Fibroblast of lung (primary cell): Measurements from ENCODE around the gene C9.

ENCODE experiments used
- EZH2 ChIP-seq: IDR thresholded peaks from 2 replicates; pipeline ENCODE4 v1.5.1; 2012; ENCODE audit warnings: low read length, control low read depth, mild to moderate bottlenecking; ENCODE audit errors: missing control alignments
- TF ChIP-seq, protein P1 (sequence below), 2 donors: IDR thresholded peaks in 1 of 2; conservative IDR thresholded peaks in 1 of 2; 1 replicate in 1 of 2; 2 replicates in 1 of 2; pipeline ENCODE4 v1.5.1; 2011 to 2012; ENCODE audit warnings: low read length in 2 of 2, control low read depth in 1 of 2, inconsistent platforms in 1 of 2, low read depth in 1 of 2, mild to moderate bottlenecking in 1 of 2

GRCh38 chr5:39340506-39340905, 23.8 kb downstream of the C9 start:
- TF ChIP-seq, protein P1, sequence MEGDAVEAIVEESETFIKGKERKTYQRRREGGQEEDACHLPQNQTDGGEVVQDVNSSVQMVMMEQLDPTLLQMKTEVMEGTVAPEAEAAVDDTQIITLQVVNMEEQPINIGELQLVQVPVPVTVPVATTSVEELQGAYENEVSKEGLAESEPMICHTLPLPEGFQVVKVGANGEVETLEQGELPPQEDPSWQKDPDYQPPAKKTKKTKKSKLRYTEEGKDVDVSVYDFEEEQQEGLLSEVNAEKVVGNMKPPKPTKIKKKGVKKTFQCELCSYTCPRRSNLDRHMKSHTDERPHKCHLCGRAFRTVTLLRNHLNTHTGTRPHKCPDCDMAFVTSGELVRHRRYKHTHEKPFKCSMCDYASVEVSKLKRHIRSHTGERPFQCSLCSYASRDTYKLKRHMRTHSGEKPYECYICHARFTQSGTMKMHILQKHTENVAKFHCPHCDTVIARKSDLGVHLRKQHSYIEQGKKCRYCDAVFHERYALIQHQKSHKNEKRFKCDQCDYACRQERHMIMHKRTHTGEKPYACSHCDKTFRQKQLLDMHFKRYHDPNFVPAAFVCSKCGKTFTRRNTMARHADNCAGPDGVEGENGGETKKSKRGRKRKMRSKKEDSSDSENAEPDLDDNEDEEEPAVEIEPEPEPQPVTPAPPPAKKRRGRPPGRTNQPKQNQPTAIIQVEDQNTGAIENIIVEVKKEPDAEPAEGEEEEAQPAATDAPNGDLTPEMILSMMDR (conservative IDR thresholded peaks at IDR 0.05 in 1 of 2, IDR thresholded peaks at IDR 0.05 in 1 of 2; ENCODE audit: low read depth in 1 of 2, low read length in 2 of 2): no peak
- TF ChIP-seq EZH2: no peak
